Activated CD4-positive, alpha-beta memory T cell treated with anti-CD3 and anti-CD28 coated beads for 36 hours (primary cell): Measurements from ENCODE around the gene ADGRG6. TPM values are rescaled to one million over a fixed set of nuclear protein-coding genes. Genes with fewer than 3 reads are reported as not detected.
A peak's percentile ranks its signal among the peaks of the same experiment; 100 is the strongest.

Source experiments
- CTCF ChIA-PET: fragments of 350-600 bp; sonication (Branson Sonifier 250); formaldehyde crosslinking; loops from one replicate; lab custom pipeline; 2021; ENCODE audit warnings: antibody characterized with exemption, inconsistent platforms; lab: Charles Lee
- POLR2A ChIA-PET: fragments of 350-600 bp; sonication (Branson Sonifier 250); formaldehyde crosslinking; loops from one replicate; lab custom pipeline; 2021; ENCODE audit warnings: antibody characterized with exemption; lab: Charles Lee
- DNase-seq: peaks from one replicate; pipeline ENCODE4 v3.0.0-alpha.2; 2020
- H3K27ac Mint-ChIP-seq: one replicate; pipeline ENCODE4 v1.8.0; 2021; ENCODE audit warnings: mixed read lengths
- H3K27me3 Mint-ChIP-seq: one replicate; pipeline ENCODE4 v1.8.0; 2021; ENCODE audit warnings: mixed read lengths
- H3K36me3 Mint-ChIP-seq: one replicate; pipeline ENCODE4 v1.8.0; 2021; ENCODE audit warnings: mixed read lengths
- H3K4me1 Mint-ChIP-seq: one replicate; pipeline ENCODE4 v1.8.0; 2021; ENCODE audit warnings: low read depth, mixed read lengths
- H3K4me3 Mint-ChIP-seq: one replicate; pipeline ENCODE4 v1.8.0; 2021; ENCODE audit warnings: mild to moderate bottlenecking, mixed read lengths
- H3K9me3 Mint-ChIP-seq: one replicate; pipeline ENCODE4 v1.8.0; 2021; ENCODE audit warnings: mixed read lengths
- intact Hi-C: fragments of 100-400 bp; cut with micrococcal nuclease; formaldehyde crosslinking; loops from one replicate; pipeline ENCODE4 v1.15.1; 2023
- total RNA-seq, 2 experiments: library from RNA; stranded (reverse); gene quantifications; one replicate each; pipeline ENCODE4 v1.2.3, GENCODE V29; 2021

ADGRG6 gene
- total RNA-seq, 2 experiments from 2014 or later, result 0.12 to 0.55 TPM

- H3K4me1 Mint-ChIP-seq, result peaks cover 7% of the 10 kb centered on the region
- H3K36me3 Mint-ChIP-seq, result no peaks in the 10 kb centered on the region
- CTCF ChIA-PET, result no interaction called here
- intact Hi-C loops, result no loop called here
- no peaks in the 10 kb centered on the region for H3K9me3 Mint-ChIP-seq
- H3K27ac Mint-ChIP-seq, result no peak overlapping the region
- no peak for DNase-seq
- H3K27me3 Mint-ChIP-seq, result peaks cover 2% of the 10 kb centered on the region
- POLR2A ChIA-PET, result no interaction called here
- no peak overlapping the region for H3K4me3 Mint-ChIP-seq
Observed at GRCh38 chr6:142326540-142326939, 24.7 kb downstream of the ADGRG6 start.

- Mint-ChIP-seq H3K27ac (no peak overlapping the region), H3K27me3 (peaks cover 2% of the 10 kb centered on the region), H3K36me3 (no peaks in the 10 kb centered on the region), H3K4me1 (peaks cover 9% of the 10 kb centered on the region), H3K9me3 (no peaks in the 10 kb centered on the region), H3K4me3 (no peak overlapping the region)
- no peak for DNase-seq
- intact Hi-C loops, result no loop called here
- CTCF ChIA-PET, result no interaction called here
- POLR2A ChIA-PET, result no interaction called here
Observed at GRCh38 chr6:142328070-142328469, 26.3 kb downstream of the ADGRG6 start.

GRCh38 chr6:142329486-142330113, 27.8 kb downstream of the ADGRG6 start:
- H3K27ac Mint-ChIP-seq, result no peak overlapping the region
- DNase-seq, result no peak
- H3K27me3 Mint-ChIP-seq, result peaks cover 2% of the 10 kb centered on the region
- H3K4me1 Mint-ChIP-seq, result peaks cover 9% of the 10 kb centered on the region
- H3K4me3 Mint-ChIP-seq, result no peak overlapping the region
- no peaks in the 10 kb centered on the region for H3K36me3 Mint-ChIP-seq
- intact Hi-C loops, result no loop called here
- H3K9me3 Mint-ChIP-seq, result no peaks in the 10 kb centered on the region
- CTCF ChIA-PET, result interaction anchor here (0.5 to 0.9 kb wide), 3 partner anchors 9 to 145 kb away, joined by 3 read pairs; no protein-coding TSS in a partner anchor
- POLR2A ChIA-PET, result no interaction called here

DNA sequence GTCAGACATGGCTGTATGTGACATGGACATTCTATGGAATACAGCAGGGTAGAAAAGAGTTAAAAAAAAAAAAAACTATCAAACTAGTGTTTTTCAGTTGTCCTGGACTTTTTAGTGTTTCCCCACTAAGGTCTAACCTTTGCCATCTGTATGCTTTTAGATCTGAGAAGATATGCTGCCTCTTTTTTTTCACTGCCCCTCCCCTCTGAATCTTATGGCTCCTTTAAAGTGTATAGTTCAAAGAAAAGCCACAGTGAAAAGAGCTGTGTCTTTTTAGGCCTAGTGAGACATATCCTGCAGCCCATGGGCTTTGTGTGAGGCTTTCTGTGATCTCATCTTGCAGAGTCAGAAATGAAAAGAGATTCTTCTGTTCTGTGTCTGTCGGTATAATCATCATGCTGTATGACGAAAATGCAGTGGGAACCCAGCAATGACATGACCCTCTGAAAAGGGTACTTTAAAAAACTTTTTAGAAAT, 29.3 kb downstream of the ADGRG6 start:
- POLR2A ChIA-PET, result no interaction called here
- Mint-ChIP-seq H3K27ac (no peak overlapping the region), H3K27me3 (no peaks in the 10 kb centered on the region), H3K36me3 (no peaks in the 10 kb centered on the region), H3K9me3 (no peaks in the 10 kb centered on the region), H3K4me3 (no peak overlapping the region), H3K4me1 (peaks cover 9% of the 10 kb centered on the region)
- CTCF ChIA-PET, result no interaction called here
- DNase-seq, result peak; percentile 22
- intact Hi-C loops, result no loop called here

DNA sequence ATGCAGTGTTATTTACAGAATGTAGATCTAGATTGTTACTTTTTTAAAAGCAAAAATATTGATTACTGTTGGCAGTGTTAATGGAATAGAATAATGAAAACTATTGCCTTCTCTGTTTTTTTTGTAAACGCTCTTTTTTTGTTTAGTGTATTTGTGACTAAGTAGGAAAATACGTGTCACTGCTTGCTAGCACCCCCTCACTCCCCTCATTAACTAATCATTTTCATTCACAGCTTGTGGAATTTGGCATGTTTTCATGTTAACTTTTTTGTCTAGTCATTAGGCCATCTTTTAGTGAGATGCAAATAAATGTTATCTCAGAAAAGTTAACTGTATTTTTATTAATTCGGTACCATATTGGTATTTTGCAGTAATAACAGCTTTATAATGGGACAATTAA, 29.8 kb downstream of the ADGRG6 start:
- ChIA-PET POLR2A (no interaction called here), CTCF (no interaction called here)
- H3K9me3 Mint-ChIP-seq, result no peaks in the 10 kb centered on the region
- H3K4me3 Mint-ChIP-seq, result no peak overlapping the region
- H3K27me3 Mint-ChIP-seq, result no peaks in the 10 kb centered on the region
- H3K36me3 Mint-ChIP-seq, result no peaks in the 10 kb centered on the region
- DNase-seq, result no peak
- H3K27ac Mint-ChIP-seq, result no peak overlapping the region
- H3K4me1 Mint-ChIP-seq, result peaks cover 9% of the 10 kb centered on the region
- intact Hi-C loops, result no loop called here

DNA sequence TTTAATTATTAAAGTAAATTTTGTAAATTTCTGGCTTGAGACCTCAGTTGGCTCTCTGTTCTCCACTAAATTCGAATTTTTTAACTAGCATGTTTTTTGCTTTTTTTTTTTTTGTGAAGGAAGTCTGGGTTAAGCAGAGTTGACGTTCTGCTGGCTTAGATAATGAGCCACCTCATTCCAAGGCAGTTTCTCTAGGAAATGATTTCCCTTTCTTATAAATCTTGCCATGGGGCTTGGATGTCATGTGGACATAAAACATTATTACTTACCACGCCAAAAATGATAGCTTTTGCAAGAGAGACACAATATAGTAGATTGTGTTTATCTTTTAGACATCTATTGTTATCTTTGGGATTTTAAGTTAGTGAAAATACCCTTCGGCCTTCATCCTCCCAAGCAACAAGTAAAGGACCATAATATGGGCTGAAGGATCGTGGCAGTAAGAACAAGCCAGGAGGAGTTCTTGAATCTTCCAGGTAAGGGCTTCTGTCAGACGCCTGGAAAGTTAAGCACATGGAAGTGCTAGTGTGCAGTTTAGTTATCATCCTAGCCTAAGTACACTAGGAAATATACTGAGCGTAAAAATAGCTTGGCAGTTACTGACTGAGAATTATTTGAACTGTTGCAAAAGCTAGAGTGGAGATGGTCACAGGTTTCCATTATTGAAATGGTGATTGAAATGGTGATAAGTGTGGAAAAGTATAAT, 30.7 kb downstream of the ADGRG6 start:
- ChIA-PET POLR2A (no interaction called here), CTCF (no interaction called here)
- no peaks in the 10 kb centered on the region for H3K36me3 Mint-ChIP-seq
- no peaks in the 10 kb centered on the region for H3K27me3 Mint-ChIP-seq
- H3K27ac Mint-ChIP-seq, result no peak overlapping the region
- no peaks in the 10 kb centered on the region for H3K9me3 Mint-ChIP-seq
- peaks cover 9% of the 10 kb centered on the region for H3K4me1 Mint-ChIP-seq
- intact Hi-C loops, result no loop called here
- DNase-seq, result no peak
- no peak overlapping the region for H3K4me3 Mint-ChIP-seq

GRCh38 chr6:142333431-142333830, 31.6 kb downstream of the ADGRG6 start:
- ChIA-PET CTCF (no interaction called here), POLR2A (no interaction called here)
- H3K9me3 Mint-ChIP-seq, result no peaks in the 10 kb centered on the region
- no peaks in the 10 kb centered on the region for H3K36me3 Mint-ChIP-seq
- intact Hi-C loops, result no loop called here
- H3K4me1 Mint-ChIP-seq, result peaks cover 9% of the 10 kb centered on the region
- H3K27me3 Mint-ChIP-seq, result no peaks in the 10 kb centered on the region
- no peak overlapping the region for H3K4me3 Mint-ChIP-seq
- H3K27ac Mint-ChIP-seq, result no peak overlapping the region
- DNase-seq, result no peak

DNA sequence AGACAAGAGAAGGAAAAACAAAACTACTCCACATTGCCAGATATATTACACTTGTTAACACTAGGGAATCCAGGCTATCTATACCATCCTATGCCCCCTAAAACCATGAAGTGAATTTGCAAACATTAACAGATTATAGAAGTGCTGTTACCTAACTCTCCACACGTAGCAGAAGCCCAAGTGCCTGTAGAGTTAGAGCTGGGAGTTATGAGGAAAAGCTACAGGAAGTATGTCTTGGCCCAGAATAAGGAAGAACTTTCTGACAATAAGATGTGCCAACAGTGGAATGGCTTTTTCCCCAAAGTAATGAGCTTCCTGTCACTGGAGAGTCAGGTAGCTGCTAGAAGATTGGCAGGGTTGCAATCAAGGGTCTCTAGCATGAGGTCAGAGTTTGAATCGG, 32.5 kb downstream of the ADGRG6 start:
- DNase-seq, result no peak
- Mint-ChIP-seq H3K27ac (no peak overlapping the region), H3K36me3 (no peaks in the 10 kb centered on the region), H3K27me3 (no peaks in the 10 kb centered on the region), H3K9me3 (no peaks in the 10 kb centered on the region), H3K4me3 (no peak overlapping the region), H3K4me1 (peaks cover 9% of the 10 kb centered on the region)
- intact Hi-C loops, result no loop called here
- ChIA-PET CTCF (no interaction called here), POLR2A (no interaction called here)

DNA sequence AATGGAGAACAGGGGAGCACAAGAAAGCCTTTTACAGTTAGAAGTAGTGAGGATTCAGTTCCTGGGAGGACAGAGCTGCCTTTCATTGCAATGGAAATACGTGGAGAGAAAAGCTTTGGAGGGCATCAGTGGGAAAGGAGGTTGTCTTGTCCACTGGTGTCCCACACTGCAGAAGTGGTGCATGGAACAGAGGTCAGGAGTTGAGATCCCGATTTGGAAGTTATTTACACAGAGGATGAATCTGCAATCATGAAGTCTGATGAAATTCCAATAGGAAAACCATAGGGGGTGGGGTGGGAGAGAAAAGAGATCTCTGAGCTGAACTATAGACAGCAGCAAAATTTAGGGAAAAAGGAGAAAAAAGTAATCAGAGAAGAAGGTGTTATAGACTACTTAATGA, 33.6 kb downstream of the ADGRG6 start:
- POLR2A ChIA-PET, result no interaction called here
- intact Hi-C loops, result no loop called here
- H3K27ac Mint-ChIP-seq, result no peak overlapping the region
- H3K36me3 Mint-ChIP-seq, result no peaks in the 10 kb centered on the region
- no peak overlapping the region for H3K4me3 Mint-ChIP-seq
- no peaks in the 10 kb centered on the region for H3K27me3 Mint-ChIP-seq
- DNase-seq, result no peak
- peaks cover 9% of the 10 kb centered on the region for H3K4me1 Mint-ChIP-seq
- CTCF ChIA-PET, result no interaction called here
- H3K9me3 Mint-ChIP-seq, result no peaks in the 10 kb centered on the region

DNA sequence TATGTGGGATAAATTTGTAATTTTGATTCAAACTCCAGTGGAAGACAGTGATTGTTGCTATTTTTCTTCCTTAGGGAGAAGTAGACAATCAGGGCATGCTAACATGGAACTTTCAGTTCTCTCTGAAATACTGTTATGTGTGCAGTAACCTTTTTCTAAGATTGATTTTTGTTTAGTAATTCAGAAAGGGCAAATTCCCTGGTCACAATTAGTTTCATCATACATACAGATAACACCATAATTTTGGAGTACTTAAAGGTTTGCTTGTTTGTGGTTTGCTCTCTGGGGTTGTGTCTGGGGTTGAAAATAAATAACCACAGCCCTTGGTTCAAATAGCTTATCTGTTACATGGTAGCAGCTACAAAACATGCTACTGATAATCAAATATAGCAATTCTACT, 34.4 kb downstream of the ADGRG6 start:
- intact Hi-C loops, result no loop called here
- Mint-ChIP-seq H3K4me1 (peaks cover 5% of the 10 kb centered on the region), H3K27me3 (peaks cover 6% of the 10 kb centered on the region), H3K36me3 (no peaks in the 10 kb centered on the region), H3K9me3 (no peaks in the 10 kb centered on the region), H3K27ac (no peak overlapping the region), H3K4me3 (no peak overlapping the region)
- CTCF ChIA-PET, result no interaction called here
- no peak for DNase-seq
- POLR2A ChIA-PET, result no interaction called here

DNA sequence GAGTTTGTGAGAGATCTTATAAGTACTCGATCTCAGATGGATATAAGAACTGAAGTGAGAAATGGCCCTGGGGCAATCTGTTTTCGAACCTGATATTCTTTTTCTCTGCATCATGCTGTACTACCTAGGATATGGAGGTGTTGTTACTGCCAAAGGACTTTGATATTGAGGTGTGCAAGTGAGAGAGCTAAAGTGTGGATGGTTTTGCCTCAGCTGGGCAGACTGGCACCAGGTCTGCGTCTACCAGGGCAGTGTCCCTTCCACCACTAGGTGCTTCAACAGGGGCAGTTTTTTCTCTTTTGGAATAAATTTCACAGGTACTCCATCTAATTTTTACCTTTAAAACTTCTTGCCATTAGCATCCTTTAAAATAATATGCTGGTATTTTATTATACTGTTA, 35.0 kb downstream of the ADGRG6 start:
- POLR2A ChIA-PET, result no interaction called here
- H3K4me3 Mint-ChIP-seq, result no peak overlapping the region
- intact Hi-C loops, result no loop called here
- peaks cover 6% of the 10 kb centered on the region for H3K27me3 Mint-ChIP-seq
- no peak for DNase-seq
- CTCF ChIA-PET, result no interaction called here
- H3K27ac Mint-ChIP-seq, result no peak overlapping the region
- no peaks in the 10 kb centered on the region for H3K9me3 Mint-ChIP-seq
- no peaks in the 10 kb centered on the region for H3K4me1 Mint-ChIP-seq
- H3K36me3 Mint-ChIP-seq, result no peaks in the 10 kb centered on the region

DNA sequence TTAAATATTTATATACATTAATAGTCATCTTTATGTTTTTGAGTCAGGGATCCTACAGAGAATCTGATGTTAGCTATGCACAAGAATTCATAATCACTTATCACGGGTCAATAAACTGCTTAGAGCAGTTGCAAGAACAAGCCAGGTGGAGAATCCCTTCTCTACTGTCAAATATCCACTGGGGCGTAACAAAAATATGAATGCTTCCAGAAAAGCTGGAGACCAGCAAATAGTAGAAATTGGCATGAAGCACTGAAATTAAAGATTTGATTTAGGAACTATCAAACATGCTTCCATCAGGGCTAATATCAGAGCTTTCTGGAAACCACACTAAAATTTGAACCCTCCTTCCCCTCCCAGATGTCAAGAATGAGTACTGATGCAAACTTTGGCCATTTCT, 37.3 kb downstream of the ADGRG6 start:
- Mint-ChIP-seq H3K36me3 (no peaks in the 10 kb centered on the region), H3K4me1 (no peaks in the 10 kb centered on the region), H3K9me3 (no peaks in the 10 kb centered on the region), H3K27ac (no peak overlapping the region), H3K27me3 (peaks cover 9% of the 10 kb centered on the region), H3K4me3 (no peak overlapping the region)
- no peak for DNase-seq
- ChIA-PET CTCF (interaction anchor here (1.1 kb wide), 1 partner anchor 10 kb away, joined by 3 read pairs; no protein-coding TSS in a partner anchor), POLR2A (no interaction called here)
- intact Hi-C loops, result no loop called here
